ENCODE data around the gene IFNL3. TPM values are rescaled to one million over a fixed set of nuclear protein-coding genes. Genes with fewer than 3 reads are reported as not detected.
"Not testable (repeated sequence)": the region's sequence is repeated elsewhere in the genome, so short reads cannot be mapped to it uniquely, and the experiment has no call there.

Gene IFNL3
- polyA plus RNA-seq, 3 donors = not detected

- H3K27me3 ChIP-seq (ENCODE audit: control insufficient read depth in 2 of 2, insufficient read depth in 2 of 2, low read length in 2 of 2) = peaks cover 15 to 26% of the 10 kb centered on the region in 2 donors
- Mint-ChIP-seq H3K4me3 (peak within 1 kb of the TSS in 1 of 2 donors; percentile 30), H3K27me3 (ENCODE audit: low read depth in 3 of 3) (peaks cover 36 to 38% (median 37%) of the 10 kb centered on the region in 3 donors)
- H3K9me3 Mint-ChIP-seq; H3K36me3 Mint-ChIP-seq; H3K9me3 ChIP-seq (replicated peaks in 1 of 2; ENCODE audit: control insufficient read depth in 1 of 2, insufficient read depth in 1 of 2, low read length in 2 of 2); H3K79me2 ChIP-seq (ENCODE audit: insufficient read depth, low read length); H2AFZ ChIP-seq (ENCODE audit: insufficient read depth, low read depth, low read length, poor library complexity, severe bottlenecking); H3K9ac ChIP-seq (ENCODE audit: insufficient read depth, low read length, poor library complexity, severe bottlenecking); H3K4me1 ChIP-seq (ENCODE audit: control insufficient read depth in 1 of 2, insufficient read depth in 2 of 2, low read length in 2 of 2); intact Hi-C loops (cut with micrococcal nuclease); H3K4me3 ChIP-seq (replicated peaks in 1 of 3; ENCODE audit: low read depth in 2 of 3, low read length in 3 of 3); H3K36me3 ChIP-seq (replicated peaks in 1 of 2; ENCODE audit: control insufficient read depth in 1 of 2, insufficient read depth in 2 of 2, low read length in 2 of 2); H3K4me1 Mint-ChIP-seq; H3K27ac Mint-ChIP-seq; DNase-seq; H3K27ac ChIP-seq (ENCODE audit: low read depth in 1 of 2, low read length in 2 of 2); H3K4me2 ChIP-seq (replicated peaks; ENCODE audit: extremely low read depth, low read length, poor library complexity, severe bottlenecking); H4K20me1 ChIP-seq (ENCODE audit: insufficient read depth, low read length): not testable (repeated sequence)
- no CpG with 5 or more reads among the region's 1 CpG for WGBS (ENCODE audit: insufficient coverage)
These were observed 23.3 kb upstream of the IFNL3 start, which contains the start of gene IFNL2 for GRCh38 chr19:39268085-39268484. TSS of gene IFNL2 (plus strand) at chr19:39268396. CDS start at chr19:39268569, 173 bp downstream.

- Histone ChIP-seq H3K27me3 (ENCODE audit: control insufficient read depth in 2 of 2, insufficient read depth in 2 of 2, low read length in 2 of 2) (peaks cover 25 to 41% of the 10 kb centered on the region in 2 donors), H3K36me3 (replicated peaks in 1 of 2; ENCODE audit: control insufficient read depth in 1 of 2, insufficient read depth in 2 of 2, low read length in 2 of 2) (no peaks in the 10 kb centered on the region), H3K79me2 (ENCODE audit: insufficient read depth, low read length) (no peaks in the 10 kb centered on the region), H4K20me1 (ENCODE audit: insufficient read depth, low read length) (no peaks in the 10 kb centered on the region), H3K9me3 (replicated peaks in 1 of 2; ENCODE audit: control insufficient read depth in 1 of 2, insufficient read depth in 1 of 2, low read length in 2 of 2) (no peaks in the 10 kb centered on the region), H3K4me2 (replicated peaks; ENCODE audit: extremely low read depth, low read length, poor library complexity, severe bottlenecking) (no peak overlapping the region), H3K4me1 (ENCODE audit: control insufficient read depth in 1 of 2, insufficient read depth in 2 of 2, low read length in 2 of 2) (no peaks in the 10 kb centered on the region), H3K9ac (ENCODE audit: insufficient read depth, low read length, poor library complexity, severe bottlenecking) (no peak overlapping the region), H3K4me3 (replicated peaks in 1 of 3; ENCODE audit: low read depth in 2 of 3, low read length in 3 of 3) (no peak overlapping the region), H3K27ac (ENCODE audit: low read depth in 1 of 2, low read length in 2 of 2) (no peak overlapping the region), H2AFZ (ENCODE audit: insufficient read depth, low read depth, low read length, poor library complexity, severe bottlenecking) (no peak overlapping the region)
- intact Hi-C loops (cut with micrococcal nuclease) = no loop called here
- DNase-seq = no peak
- Mint-ChIP-seq H3K27ac (no peak overlapping the region), H3K4me3 (peak overlapping the region in 1 of 2 donors; percentile 75), H3K27me3 (ENCODE audit: low read depth in 3 of 3) (peaks cover 43 to 52% (median 44%) of the 10 kb centered on the region in 3 donors), H3K9me3 (peaks cover 0 to 7% (median 0%) of the 10 kb centered on the region in 7 donors), H3K36me3 (no peaks in the 10 kb centered on the region), H3K4me1 (no peaks in the 10 kb centered on the region)
- 44% methylated on average over 38 of the region's 39 CpGs for WGBS (ENCODE audit: insufficient coverage)
- TF ChIP-seq CTCF (IDR thresholded peaks at IDR 0.05) = no peak
These were observed 20.6 kb upstream of the IFNL3 start for GRCh38 chr19:39265321-39265916.

Measured in CD14-positive monocyte (primary cell).